Activated naive CD4-positive, alpha-beta T cell treated with anti-CD3 and anti-CD28 coated beads, Interleukin-2, amount 50 U/mL, for 72 hours (primary cell): ENCODE data around the gene KCNIP3. TPM values are rescaled to one million over a fixed set of nuclear protein-coding genes. Genes with fewer than 3 reads are reported as not detected.
"Not testable (repeated sequence)": the region's sequence is repeated elsewhere in the genome, so short reads cannot be mapped to it uniquely, and the experiment has no call there.

Source experiments
- ATAC-seq, 2 donors: fragments of 150-1000 bp; cut with Tn5 transposase; 2 replicates each; pipeline ENCODE4 v1.10.0; 2021; ENCODE audit warnings: mild to moderate bottlenecking in 2 of 2, moderate library complexity in 2 of 2
- DNase-seq, 2 donors: peaks; one replicate each; pipeline ENCODE4 v3.0.0; 2021 to 2022; ENCODE audit warnings: low spot score in 2 of 2
- H3K27ac Mint-ChIP-seq, 2 donors: one replicate each; pipeline ENCODE4 v1.8.0; 2022; ENCODE audit warnings: mild to moderate bottlenecking in 2 of 2, mixed read lengths in 2 of 2
- H3K36me3 Mint-ChIP-seq, 2 donors: one replicate each; pipeline ENCODE4 v1.8.0; 2022; ENCODE audit warnings: mixed read lengths in 2 of 2
- H3K9me3 Mint-ChIP-seq, 2 donors: one replicate each; pipeline ENCODE4 v1.8.0; 2022; ENCODE audit warnings: mixed read lengths in 2 of 2
- total RNA-seq, 2 donors: library from RNA; stranded (reverse); gene quantifications; one replicate each; pipeline ENCODE4 v1.2.3, GENCODE V29; 2022

The KCNIP3 gene
- total RNA-seq, 2 donors from 2014 or later, result not detected

DNA sequence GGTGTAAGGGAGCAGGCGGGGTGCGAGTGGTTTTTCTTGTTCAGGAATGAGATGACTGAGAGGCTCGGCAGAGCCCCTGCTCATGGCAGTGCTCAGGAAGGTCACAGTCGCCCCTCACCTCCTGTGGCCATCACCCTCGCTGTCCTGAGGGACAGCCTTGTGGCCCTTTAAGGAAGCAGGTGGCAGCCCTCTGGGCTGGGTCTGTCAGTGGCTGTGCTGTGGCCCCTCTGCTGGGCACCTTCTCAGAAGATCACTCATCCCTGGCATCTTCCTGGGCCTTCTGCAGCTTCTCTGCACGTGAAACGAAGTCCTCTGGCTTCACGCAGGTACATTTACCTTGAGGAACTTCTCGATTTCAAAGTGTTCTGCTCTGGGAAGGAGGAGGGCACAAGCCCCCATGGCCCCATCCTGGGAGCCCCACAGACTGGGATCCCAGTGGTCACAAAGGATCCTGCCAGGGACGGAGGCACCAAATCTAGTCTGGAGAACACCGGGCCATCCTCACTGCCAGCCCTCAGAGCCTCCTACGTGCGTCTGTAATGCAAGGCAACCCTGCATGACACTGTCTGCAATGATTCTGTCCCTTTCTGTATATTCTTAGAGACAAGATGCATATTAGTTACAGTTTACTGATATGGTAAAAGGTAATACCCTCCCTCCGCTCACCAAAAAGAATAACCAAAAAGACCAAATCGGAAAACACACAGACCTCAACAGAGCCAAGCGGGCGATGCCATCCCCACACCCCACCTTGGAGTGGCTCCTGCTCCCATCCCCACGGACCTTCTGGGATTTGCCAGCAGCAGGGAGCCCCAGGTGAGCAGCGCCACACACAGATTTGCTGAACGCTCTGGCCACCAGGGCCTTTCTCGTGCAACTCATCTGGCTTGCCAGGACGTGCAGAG, 79.4 kb downstream of the KCNIP3 start:
- no peak for ATAC-seq
- no peak for DNase-seq
- H3K27ac Mint-ChIP-seq, result no peak overlapping the region
- H3K36me3 Mint-ChIP-seq, result no peaks in the 10 kb centered on the region
- no peaks in the 10 kb centered on the region for H3K9me3 Mint-ChIP-seq

DNA sequence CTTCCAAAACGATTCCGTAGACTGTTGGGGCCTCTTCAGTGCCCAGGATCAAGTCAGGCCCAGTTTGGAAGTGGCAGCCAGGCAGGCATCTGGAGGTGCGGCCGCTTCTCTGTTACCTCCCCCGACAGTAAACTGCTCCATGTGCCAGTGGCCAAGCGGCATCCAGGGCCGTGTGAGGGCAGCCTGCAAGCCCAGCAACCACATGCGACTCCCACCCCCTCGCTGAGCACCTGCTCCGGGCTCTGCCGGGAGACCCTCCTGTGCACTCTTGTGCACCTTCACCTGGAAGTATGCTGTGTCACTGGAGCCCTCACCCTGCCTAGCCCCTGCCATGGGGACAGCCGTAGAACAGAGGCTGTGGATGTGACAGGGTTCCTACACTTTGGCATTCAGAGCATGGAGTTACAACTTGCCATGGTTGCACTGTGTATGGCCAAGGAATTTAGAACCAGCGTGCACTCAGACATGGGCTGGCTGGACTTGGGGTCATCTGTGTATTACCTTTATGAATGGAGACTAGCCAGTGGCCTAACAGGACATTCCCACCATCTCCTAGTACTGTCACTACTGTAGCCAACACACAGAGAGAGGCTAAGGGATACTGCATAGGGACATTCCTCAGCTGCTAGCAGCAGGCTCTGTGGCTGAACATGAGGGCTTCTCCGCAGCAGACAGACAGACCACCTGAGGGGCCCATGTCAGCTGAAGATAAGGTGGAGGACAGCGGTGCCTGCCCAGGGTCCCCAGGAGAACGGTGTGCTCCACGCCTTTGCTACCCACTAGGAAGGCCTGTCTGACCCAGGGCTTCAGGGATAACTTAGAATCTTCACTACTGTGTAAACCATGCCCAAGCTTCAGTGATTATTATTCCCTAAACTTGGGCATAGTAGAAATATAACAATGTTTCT, 80.3 kb downstream of the KCNIP3 start:
- ATAC-seq, result no peak
- H3K9me3 Mint-ChIP-seq, result no peaks in the 10 kb centered on the region
- H3K36me3 Mint-ChIP-seq, result no peaks in the 10 kb centered on the region
- DNase-seq, result no peak
- no peak overlapping the region for H3K27ac Mint-ChIP-seq

DNA sequence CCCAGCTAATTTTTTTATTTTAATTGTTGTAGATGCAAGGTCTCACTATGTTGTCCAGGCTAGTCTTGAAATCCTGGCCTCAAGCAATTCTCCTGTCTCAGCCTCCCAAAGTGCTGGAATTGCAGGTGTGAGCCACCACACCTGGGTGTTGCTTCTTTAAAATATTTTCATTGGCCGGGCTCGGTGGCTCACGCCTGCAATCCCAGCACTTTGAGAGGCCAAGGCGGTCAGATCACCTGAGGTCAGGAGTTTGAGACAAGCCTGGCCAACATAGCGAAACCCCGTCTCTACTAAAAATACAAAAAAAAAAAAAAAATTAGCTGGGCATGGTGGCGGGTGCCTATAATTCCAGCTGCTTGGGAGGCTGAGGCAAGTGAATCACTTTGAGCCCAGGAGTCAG, 81.1 kb downstream of the KCNIP3 start:
- ATAC-seq, DNase-seq, H3K27ac Mint-ChIP-seq, H3K9me3 Mint-ChIP-seq, H3K36me3 Mint-ChIP-seq: not testable (repeated sequence)

DNA sequence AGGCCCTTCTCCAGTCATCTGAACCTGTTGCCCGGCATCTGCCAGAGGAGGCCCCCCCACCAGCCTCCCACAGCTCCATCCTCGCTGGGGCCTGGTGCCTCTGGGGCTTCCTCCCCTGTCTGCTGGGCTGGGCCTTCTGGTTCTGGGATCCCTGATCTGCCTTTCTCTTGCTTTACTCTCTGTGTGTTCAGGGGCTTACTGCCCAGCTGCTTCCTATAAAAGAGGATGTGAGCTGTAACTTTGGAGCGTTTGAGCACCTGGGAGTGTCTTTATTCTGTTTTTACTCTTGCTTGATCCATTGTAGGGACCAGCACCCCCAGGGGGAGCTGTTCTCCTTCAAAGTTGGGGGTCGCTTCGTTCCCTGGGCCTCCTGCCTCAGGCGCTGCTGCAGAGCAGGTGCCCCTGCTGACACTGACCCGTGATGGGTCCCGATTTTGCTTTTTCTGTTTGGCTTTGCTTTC, 82.3 kb downstream of the KCNIP3 start:
- H3K27ac Mint-ChIP-seq, result peak overlapping the region in 1 of 2 donors; percentile 58
- H3K36me3 Mint-ChIP-seq, result no peaks in the 10 kb centered on the region
- DNase-seq, result no peak
- ATAC-seq, result no peak
- no peaks in the 10 kb centered on the region for H3K9me3 Mint-ChIP-seq

DNA sequence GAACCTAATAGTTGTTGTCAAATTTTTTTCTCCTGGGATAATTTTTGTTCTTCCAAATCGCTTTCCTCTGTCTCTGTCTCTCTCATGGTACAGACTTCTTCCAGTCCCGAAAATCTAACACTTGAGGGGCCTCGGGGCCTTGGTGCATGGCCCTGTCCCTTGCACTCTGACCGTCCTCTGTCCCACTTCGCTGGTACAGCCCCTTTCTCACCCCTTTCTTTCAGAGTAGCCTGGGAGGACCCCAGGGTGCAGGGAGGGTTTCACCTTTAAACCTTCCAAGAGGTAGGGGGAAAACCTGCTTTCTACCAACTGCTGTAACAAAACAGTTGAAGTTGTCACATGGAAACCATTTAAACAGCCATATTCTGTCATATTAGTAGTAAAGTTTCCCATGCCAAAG, 83.1 kb downstream of the KCNIP3 start:
- H3K9me3 Mint-ChIP-seq, result no peaks in the 10 kb centered on the region
- no peak for DNase-seq
- no peak for ATAC-seq
- H3K27ac Mint-ChIP-seq, result no peak overlapping the region
- H3K36me3 Mint-ChIP-seq, result no peaks in the 10 kb centered on the region

DNA sequence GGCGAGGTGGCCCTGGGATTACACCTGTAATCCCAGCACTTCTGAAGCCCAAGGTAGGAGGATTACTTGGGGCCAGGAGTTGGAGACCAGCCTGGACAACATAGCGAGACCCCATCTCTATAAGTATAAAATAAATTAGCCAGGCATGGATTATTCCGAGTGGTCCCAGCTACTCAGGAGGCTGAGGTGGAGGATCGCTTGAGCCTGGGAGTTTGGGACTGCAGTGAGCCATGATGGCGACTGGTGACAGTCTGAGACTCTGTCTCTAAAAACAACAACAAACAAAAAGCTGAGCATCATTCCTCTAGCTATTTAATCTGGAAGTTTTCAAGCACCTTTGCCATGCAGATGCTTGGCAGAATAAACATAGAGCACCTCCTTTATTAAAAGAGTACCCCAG, 83.6 kb downstream of the KCNIP3 start:
- Mint-ChIP-seq H3K27ac (no peak overlapping the region), H3K9me3 (no peaks in the 10 kb centered on the region), H3K36me3 (no peaks in the 10 kb centered on the region)
- DNase-seq (no peak), ATAC-seq (no peak)

DNA sequence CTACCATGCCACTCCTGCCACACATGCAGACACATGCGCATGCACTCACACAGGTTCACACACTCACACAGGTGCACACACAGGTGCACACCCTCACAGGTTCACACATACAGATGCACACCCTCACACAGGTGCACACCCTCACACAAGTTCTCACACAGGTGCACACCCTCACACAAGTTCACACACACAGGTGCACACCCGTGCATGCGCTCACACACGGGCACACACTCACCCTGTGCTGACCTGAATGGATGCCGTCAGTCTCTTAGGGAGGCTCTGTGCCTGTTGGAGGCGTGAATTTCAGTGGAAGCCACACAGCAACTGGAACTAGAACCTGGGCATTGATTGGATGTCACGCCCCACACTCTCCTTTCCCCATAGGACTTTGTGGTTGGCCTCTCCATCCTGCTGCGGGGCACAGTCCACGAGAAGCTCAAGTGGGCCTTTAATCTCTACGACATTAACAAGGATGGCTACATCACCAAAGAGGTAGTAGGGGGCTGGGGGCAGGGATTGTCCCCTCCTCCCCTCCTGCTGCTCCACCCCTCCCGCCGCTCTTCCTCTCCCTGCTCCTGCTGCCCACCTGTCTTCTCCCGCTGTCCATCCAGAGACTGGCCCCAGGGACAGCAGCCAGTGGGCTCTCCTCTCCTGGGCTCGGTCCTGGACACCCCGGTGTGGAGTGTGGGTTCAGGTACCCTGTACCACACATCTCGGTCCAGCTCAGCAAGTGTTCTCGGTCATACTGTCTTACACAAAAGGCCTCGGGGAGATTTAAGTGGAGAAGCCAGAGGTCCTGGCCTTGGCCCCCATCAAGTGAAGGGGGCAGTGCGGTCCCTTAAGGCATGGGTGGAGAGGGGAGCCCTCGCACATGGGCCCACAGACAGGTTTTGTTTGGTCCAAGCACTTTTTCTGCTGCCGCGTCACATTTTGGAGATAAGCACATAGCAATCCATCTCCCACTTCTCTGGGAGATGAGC, 84.4 kb downstream of the KCNIP3 start:
- ATAC-seq, result no peak
- no peak overlapping the region for H3K27ac Mint-ChIP-seq
- no peak for DNase-seq
- H3K9me3 Mint-ChIP-seq, result no peaks in the 10 kb centered on the region
- no peaks in the 10 kb centered on the region for H3K36me3 Mint-ChIP-seq

DNA sequence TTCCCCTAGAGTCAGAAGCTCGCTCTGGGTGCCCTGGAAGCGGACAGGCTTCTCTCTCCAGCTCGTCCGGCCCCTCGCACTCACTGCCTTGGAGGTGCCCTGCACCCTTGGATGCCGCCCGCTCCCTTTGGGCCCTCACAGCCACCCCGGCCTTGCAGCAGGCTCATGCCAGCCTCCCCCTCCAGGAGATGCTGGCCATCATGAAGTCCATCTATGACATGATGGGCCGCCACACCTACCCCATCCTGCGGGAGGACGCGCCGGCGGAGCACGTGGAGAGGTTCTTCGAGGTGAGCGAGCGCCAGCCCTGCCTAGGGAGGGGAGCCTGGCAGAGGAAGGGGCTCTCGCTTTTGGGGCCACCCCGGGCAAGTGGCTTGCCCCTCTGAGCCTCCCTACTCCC, 85.0 kb downstream of the KCNIP3 start:
- Mint-ChIP-seq H3K27ac (no peak overlapping the region), H3K36me3 (no peaks in the 10 kb centered on the region), H3K9me3 (no peaks in the 10 kb centered on the region)
- no peak for ATAC-seq
- DNase-seq, result no peak

DNA sequence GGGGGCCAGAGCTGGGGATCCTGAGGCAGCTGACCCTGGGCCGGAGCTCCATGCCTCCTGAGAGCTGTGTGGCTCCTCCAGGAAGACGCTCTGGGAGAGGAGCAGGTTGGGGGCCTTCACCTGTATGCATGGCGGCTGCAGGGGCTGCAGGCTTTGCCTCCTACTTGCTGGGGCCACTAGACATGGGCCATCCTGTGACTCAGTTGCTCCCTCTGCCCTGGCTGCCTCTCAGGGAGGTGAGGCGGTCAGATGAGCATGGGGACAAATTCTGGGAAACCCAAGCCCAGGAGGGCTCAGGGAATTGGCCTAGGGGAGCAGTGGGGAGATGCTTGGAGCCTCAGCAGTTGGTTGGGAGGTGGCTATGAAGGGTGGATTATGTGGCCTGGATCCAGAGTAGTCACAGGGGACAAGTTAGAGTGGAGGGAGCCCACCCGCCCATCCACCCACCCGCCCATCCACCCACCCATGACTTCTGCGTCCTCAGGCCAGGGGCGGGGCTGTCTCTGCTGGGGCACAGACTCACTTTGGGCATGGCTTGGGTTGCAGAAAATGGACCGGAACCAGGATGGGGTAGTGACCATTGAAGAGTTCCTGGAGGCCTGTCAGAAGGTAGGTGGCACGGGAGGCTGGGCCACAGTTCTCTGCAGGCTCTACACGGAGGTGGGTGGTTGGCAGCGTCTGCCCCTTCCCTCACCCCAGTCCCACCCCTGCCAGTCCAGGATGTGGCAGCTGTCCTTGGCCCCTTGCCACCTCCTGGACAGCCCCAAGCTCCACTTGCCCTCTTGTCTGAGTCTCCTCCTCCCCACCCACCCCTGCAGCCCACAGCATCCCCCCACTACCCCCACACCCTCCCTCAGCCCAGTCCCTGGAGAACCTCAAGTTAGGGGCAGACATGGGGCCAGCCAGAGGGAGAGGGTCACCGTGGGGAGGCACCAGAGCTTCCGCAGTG, 85.8 kb downstream of the KCNIP3 start:
- H3K36me3 Mint-ChIP-seq, result no peaks in the 10 kb centered on the region
- no peak for ATAC-seq
- no peaks in the 10 kb centered on the region for H3K9me3 Mint-ChIP-seq
- no peak overlapping the region for H3K27ac Mint-ChIP-seq
- no peak for DNase-seq

DNA sequence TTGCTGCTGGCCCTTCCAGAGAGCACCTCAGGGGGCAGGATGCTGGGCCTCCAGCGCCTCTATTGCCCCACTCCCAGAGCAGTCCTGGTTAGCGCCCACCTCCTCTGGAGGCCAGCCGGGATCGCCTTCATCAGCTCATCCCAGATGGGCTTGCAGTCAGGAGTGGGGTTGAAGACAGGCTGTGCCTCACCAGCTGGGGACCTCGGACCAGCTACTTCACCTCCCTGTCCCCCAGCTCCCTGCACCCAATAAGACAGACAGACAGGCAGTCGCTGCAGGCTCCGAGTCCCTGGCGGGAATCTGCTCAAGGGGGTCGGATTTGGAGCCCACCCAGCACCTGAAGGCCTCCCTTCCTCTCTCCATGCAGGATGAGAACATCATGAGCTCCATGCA, 86.5 kb downstream of the KCNIP3 start:
- Mint-ChIP-seq H3K9me3 (no peaks in the 10 kb centered on the region), H3K27ac (no peak overlapping the region), H3K36me3 (no peaks in the 10 kb centered on the region)
- no peak for ATAC-seq
- DNase-seq, result no peak

DNA sequence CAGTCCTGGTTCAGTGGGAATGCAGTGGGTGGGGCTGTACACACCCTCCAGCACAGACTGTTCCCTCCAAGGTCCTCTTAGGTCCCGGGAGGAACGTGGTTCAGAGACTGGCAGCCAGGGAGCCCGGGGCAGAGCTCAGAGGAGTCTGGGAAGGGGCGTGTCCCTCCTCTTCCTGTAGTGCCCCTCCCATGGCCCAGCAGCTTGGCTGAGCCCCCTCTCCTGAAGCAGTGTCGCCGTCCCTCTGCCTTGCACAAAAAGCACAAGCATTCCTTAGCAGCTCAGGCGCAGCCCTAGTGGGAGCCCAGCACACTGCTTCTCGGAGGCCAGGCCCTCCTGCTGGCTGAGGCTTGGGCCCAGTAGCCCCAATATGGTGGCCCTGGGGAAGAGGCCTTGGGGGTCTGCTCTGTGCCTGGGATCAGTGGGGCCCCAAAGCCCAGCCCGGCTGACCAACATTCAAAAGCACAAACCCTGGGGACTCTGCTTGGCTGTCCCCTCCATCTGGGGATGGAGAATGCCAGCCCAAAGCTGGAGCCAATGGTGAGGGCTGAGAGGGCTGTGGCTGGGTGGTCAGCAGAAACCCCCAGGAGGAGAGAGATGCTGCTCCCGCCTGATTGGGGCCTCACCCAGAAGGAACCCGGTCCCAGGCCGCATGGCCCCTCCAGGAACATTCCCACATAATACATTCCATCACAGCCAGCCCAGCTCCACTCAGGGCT, 87.9 kb downstream of the KCNIP3 start:
- H3K36me3 Mint-ChIP-seq, result no peaks in the 10 kb centered on the region
- H3K27ac Mint-ChIP-seq, result no peak overlapping the region
- DNase-seq, result no peak
- H3K9me3 Mint-ChIP-seq, result no peaks in the 10 kb centered on the region
- ATAC-seq, result no peak

DNA sequence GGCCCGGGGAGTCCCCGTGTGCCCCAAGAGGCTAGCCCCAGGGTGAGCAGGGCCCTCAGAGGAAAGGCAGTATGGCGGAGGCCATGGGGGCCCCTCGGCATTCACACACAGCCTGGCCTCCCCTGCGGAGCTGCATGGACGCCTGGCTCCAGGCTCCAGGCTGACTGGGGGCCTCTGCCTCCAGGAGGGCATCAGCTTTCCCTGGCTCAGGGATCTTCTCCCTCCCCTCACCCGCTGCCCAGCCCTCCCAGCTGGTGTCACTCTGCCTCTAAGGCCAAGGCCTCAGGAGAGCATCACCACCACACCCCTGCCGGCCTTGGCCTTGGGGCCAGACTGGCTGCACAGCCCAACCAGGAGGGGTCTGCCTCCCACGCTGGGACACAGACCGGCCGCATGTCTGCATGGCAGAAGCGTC, 88.4 kb downstream of the KCNIP3 start:
- no peaks in the 10 kb centered on the region for H3K36me3 Mint-ChIP-seq
- DNase-seq (no peak), ATAC-seq (no peak)
- no peaks in the 10 kb centered on the region for H3K9me3 Mint-ChIP-seq
- H3K27ac Mint-ChIP-seq, result no peak overlapping the region

DNA sequence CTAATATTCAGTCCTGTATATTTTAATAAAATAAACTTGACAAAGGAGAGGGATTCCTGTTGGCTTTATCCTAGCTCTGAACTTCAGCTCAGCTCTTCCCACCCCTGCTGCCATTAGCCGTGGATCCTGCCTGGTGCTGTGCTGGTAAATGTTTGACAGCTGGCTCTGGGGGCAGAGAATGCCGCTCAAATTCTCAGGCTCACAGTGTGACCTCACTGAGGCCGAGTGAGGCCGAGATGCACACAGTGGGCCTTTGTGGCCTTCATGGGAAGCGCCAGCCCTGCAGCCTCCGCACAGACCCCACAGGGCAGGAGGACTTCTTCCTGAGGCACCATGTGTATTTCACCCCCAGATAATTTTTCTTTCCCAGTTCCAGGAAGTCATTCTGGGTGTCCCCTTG, 88.9 kb downstream of the KCNIP3 start:
- DNase-seq (no peak), ATAC-seq (no peak)
- no peaks in the 10 kb centered on the region for H3K9me3 Mint-ChIP-seq
- H3K27ac Mint-ChIP-seq, result no peak overlapping the region
- no peaks in the 10 kb centered on the region for H3K36me3 Mint-ChIP-seq

DNA sequence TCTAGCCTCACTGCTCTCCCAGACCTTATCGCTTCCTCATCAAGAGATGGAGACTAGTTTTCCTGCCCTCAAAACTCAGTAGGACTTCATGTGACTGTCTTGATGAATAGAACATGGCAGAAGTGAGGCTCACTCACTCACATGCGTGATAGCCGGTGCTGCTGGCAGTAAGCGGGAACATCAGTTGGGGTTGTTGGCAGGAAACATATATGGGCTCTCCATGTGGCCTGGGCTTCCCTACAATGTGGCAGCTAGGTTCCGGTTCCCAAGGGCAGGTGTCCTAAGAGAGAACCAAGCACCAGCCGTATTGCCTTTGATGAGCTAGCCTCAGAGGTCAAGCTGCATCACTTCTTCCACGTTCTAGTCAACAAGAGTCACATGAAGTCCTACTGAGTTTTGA, 90.2 kb downstream of the KCNIP3 start:
- no peak for ATAC-seq
- no peaks in the 10 kb centered on the region for H3K36me3 Mint-ChIP-seq
- DNase-seq, result no peak
- H3K9me3 Mint-ChIP-seq, result no peaks in the 10 kb centered on the region
- H3K27ac Mint-ChIP-seq, result no peak overlapping the region

DNA sequence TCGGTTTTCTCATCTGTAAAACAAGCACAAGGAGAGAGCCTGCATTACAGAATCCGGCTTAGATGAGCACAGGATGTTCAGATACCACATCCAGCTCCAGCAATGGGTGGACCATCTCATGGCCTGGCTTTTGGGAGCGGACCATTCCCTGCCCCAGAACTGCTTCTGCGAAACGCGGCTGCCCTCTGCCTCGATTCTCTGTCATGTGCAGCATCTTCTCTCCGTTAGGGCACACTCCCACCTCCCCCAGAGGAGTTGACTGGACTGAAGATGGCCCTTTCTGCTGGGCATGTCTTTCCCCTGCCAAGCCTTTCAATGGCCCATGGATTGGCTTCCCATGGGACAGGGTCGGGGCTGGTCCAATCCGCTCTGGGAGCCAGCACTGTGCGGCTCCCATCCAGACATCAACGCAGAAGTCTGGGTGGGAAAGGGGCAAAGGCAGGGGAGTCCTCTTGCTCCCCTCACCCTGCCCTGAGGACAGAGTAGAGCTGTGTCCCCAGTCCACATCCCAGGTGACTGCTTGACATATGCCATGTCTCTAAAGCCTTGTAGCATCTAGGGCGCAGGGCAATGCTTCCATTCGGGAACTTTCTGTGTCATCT, 91.0 kb downstream of the KCNIP3 start:
- Mint-ChIP-seq H3K9me3 (no peaks in the 10 kb centered on the region), H3K27ac (no peak overlapping the region), H3K36me3 (no peaks in the 10 kb centered on the region)
- DNase-seq (no peak), ATAC-seq (no peak)
